HG02852 (cell line): Measurements from ENCODE around the gene HELT.
"Not testable (repeated sequence)": the region's sequence is repeated elsewhere in the genome, so short reads cannot be mapped to it uniquely, and the experiment has no call there.

Experiments used
- ATAC-seq: cut with Tn5 transposase; IDR thresholded peaks from one replicate; pipeline ENCODE4 v1.9.1; 2021; ENCODE audit warnings: mild to moderate bottlenecking, moderate library complexity; ENCODE audit not compliant: unreplicated experiment

The HELT gene

DNA sequence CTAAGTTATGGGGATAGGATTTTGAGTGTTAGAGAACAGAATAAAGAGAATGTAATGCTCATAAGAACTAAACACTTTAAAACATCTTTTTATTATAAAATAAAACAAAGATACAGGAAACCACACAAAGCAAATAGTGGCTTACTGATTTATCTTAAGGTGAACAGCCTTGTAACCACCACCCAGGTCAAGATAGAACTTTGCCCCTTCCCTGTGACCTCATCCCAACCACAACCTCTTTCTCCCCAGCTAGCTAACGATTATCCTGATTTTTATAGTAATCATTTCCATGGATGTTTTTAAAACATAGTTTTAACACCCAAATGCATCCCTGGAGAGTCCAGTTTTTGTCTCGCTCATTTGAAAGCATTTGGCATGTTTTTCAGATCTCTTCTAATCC is 17.0 kb downstream of the HELT start:
- ATAC-seq, result no peak

- no peak for ATAC-seq
Observed at GRCh38 chr4:185036019-185036418, 17.7 kb downstream of the HELT start.

- ATAC-seq, result no peak
Observed at GRCh38 chr4:185036842-185037241, 18.6 kb downstream of the HELT start.

DNA sequence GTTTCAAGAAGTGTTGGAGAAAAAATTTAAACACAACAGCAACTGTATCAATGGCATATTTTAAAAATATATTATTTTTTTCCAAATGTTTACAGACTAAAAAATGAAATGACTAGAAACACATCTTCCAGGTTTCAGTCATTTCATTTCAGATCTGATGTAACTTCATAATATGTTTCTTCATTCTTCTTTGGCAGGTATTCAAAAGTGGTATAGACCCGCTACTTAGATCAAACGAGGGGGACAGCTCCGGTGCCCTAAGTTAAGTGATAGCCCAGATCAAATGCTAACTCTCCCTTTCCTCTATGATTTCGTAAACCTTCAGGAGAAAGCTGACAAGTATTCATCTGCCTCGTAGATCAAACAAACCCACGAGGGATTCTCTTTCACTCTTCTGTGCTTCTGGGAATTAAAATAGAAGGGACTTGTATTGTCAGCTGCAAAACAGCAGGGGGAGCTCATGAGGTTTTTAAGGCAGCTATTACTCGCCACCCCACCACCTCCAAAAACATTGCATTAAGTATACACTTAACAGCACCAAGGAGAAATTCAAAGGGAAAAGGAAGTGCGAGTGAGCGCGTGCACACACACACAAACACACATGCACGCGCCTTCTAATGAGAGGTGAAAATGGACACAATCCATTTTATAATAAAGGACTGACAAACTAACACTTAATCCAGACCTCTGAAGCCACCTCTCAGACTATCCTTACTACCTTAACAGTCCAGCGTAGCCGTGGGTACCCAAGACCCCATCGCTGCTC is 21.4 kb downstream of the HELT start:
- peak; percentile 76 for ATAC-seq

- ATAC-seq, result no peak
Observed at GRCh38 chr4:185040523-185040922, 22.2 kb downstream of the HELT start.

DNA sequence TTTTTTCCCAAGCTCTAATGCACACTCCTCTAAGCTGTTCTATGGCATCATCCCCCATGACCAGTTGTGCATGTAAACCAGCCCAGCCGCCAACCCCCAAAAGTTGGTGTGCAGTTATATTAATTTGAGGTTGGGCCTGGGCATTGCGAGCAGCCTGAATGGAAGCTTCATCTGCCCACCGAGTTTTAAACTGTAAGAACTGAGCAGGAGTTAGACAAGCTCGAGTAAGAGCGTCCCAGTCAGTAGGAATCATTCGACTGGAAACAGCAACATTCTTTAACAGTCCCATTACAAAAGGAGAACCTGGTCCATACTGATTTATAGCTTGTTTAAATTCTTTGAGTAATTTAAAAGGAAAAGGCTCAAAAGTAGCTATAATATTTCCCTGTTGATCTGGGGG is 32.0 kb downstream of the HELT start:
- not testable (repeated sequence) for ATAC-seq

- not testable (repeated sequence) for ATAC-seq
Observed at GRCh38 chr4:185051283-185051682, 33.0 kb downstream of the HELT start.

- ATAC-seq, result no peak
Observed at GRCh38 chr4:185053746-185054145, 35.5 kb downstream of the HELT start.

GRCh38 chr4:185054272-185054671 is 36.0 kb downstream of the HELT start:
- no peak for ATAC-seq

DNA sequence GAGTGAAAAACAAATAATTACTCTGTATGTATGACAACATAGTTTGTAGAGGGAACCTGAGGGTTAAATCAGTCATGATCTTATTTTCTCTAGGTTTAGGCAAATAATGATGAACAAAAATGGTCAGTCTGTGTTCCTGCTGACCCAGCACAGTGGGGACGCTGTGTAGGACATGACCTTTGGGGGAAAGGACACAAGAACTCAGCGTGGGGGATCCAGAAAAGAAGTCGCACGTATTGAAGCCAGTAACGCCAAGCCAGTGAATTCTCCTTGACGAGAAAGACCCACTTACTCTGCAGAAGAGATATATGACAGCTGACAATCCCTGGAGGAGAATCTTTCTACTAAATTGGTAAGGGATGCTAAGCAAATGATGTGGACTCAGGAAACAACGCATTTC is 36.6 kb downstream of the HELT start:
- no peak for ATAC-seq

DNA sequence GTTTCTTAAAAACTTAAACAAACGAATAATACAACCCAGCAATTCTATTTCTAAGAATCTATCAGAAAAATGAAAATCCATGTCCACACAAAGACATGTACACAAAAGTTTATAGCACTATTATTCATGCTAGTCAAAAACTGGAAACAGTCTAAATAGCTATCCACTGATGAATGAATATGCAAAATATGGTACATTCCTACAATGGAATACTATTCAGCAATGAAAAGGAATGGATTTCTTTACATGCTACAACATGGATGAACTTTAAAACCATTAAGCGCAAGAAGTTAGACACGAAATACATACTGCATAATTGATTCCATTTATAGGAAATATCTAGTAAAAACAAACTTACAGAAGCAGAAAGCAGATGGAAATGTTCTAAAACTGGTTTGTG is 43.3 kb downstream of the HELT start:
- ATAC-seq, result no peak

DNA sequence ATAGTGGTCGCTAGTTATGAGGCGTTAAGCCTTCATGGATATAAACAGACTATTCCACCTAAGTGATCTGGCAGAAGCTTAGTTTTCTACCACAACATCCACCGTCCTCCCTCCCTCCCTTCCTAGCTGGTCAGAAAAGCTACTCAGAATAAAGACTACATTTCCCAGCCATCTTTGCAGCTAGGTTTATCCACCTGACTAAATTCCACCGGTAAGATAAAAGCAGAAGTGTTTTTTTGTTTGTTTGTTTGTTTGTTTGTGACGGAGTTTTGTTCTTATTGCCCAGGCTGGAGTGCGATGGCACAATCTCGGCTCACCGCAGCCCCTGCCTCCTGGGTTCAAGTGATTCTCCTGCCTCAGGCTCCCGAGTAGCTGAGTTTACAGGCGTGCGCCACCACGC is 44.3 kb downstream of the HELT start:
- no peak for ATAC-seq

DNA sequence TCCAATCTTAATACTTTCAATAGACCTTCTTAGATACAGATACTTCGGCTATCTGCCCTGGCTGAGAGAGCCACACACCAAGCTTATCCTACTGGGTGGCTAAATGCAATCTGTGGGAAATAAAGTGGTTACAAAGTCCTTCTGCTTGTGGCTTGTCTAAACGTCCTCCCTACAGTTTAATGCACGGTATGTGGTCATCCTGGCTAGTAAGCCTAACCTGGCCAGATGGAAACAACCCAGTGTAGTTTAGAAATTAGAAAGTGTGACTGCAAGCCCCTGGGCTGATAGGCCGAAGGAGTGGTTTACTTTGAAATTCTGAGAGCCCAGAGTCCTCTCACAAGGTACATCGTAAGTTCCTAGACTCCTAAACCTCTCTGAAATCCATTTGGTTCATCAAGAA is 47.9 kb downstream of the HELT start:
- no peak for ATAC-seq

GRCh38 chr4:185068837-185069236 is 50.5 kb downstream of the HELT start:
- no peak for ATAC-seq
